Measurements from ENCODE around the gene GPR78.
"Not testable (repeated sequence)": the region's sequence is repeated elsewhere in the genome, so short reads cannot be mapped to it uniquely, and the experiment has no call there.

GPR78 gene

DNA sequence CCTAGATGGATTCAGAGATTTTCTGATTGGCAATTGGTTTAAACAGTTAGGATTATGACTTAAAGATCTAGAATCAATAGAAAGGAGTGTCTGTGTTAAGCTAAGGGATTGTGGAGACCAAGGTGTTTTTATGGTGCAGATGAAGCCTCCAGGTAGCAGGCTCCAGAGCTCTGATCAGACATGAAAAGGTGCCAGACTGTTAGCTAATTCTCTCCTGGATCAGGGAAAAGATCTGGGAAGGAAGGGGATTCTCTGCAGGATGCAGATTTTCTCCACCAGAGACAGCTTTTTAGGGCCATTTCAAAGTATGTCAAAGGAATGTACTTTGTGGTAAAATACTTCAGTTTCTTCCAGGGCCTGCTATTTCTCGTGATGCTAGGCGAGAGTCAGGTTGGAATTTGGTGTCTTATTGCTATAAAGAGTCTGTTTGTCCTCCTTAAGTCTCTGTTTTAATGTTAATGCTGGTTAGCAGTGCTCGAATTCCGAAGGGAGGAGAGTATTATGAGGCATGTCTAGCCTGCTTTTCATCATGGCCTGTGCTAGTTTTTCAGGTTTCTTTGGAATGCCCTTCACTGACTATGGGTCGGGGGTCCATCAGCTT is 12.0 kb upstream of the GPR78 start:
- TF ChIP-seq, protein P1, sequence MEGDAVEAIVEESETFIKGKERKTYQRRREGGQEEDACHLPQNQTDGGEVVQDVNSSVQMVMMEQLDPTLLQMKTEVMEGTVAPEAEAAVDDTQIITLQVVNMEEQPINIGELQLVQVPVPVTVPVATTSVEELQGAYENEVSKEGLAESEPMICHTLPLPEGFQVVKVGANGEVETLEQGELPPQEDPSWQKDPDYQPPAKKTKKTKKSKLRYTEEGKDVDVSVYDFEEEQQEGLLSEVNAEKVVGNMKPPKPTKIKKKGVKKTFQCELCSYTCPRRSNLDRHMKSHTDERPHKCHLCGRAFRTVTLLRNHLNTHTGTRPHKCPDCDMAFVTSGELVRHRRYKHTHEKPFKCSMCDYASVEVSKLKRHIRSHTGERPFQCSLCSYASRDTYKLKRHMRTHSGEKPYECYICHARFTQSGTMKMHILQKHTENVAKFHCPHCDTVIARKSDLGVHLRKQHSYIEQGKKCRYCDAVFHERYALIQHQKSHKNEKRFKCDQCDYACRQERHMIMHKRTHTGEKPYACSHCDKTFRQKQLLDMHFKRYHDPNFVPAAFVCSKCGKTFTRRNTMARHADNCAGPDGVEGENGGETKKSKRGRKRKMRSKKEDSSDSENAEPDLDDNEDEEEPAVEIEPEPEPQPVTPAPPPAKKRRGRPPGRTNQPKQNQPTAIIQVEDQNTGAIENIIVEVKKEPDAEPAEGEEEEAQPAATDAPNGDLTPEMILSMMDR (IDR thresholded peaks at IDR 0.05; ENCODE audit: insufficient read depth, missing control alignments), result no peak
- DNase-seq (ENCODE audit: insufficient read length, low spot score), result no peak
- FAIRE-seq, result no peak

GRCh38 chr4:8570201-8570600 is 10.0 kb upstream of the GPR78 start:
- DNase-seq (ENCODE audit: insufficient read length, low spot score), result no peak
- FAIRE-seq, result no peak
- TF ChIP-seq, protein P1 (IDR thresholded peaks at IDR 0.05; ENCODE audit: insufficient read depth, missing control alignments), result no peak

DNA sequence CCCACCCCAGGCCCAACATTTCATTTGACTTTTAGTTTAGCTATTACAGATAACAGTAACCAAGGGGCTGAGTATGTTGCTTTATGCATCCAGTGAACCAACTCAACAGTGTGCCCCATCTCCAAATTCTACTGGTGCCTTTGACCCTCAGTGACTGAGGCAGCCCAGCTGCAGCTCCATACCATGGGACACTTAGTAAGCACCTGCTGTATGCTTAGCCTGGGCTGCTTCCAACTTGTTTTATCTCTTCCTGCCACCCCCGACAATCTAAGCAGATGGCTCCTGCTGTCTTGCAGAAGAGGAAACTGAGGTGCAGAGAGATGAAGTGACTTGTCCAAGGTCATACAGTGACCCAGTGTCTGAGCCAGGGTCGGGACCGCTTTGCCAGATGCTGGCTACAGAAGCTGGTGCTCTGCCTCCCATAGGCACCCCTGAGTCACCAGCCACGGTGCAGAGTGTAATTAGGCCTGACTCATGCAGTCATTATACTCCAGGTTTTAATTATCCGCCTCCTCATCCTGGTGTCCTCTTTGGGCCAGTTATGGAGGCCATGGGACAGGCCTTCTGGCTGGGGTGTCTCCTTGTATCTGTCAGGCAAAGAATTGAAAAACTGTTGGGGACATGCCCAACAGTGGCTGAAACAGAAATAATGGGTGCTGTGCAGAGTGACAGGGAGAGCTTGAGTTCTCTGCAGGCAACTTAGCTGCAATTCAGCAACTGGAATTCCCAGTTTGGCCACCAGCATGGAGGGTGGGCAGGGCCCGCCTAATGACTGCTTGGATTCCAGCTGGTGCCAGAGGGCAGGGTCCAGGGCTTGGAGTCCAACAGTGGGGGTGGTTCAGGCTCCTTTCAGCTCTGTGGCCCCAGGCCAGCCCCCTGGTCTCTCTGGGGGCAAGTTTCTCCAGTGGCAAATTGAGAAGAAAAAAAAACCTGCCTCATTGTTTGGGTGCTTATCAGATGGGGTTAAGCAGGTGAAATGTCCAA is 8.2 kb upstream of the GPR78 start:
- TF ChIP-seq, protein P1 (IDR thresholded peaks at IDR 0.05; ENCODE audit: insufficient read depth, missing control alignments), result no peak
- no peak for DNase-seq (ENCODE audit: insufficient read length, low spot score)
- FAIRE-seq, result no peak

GRCh38 chr4:8573266-8573665 is 6.9 kb upstream of the GPR78 start:
- no peak for DNase-seq (ENCODE audit: insufficient read length, low spot score)
- FAIRE-seq, result no peak

GRCh38 chr4:8574796-8575370 is 5.3 kb upstream of the GPR78 start:
- FAIRE-seq, result no peak
- no peak for DNase-seq (ENCODE audit: insufficient read length, low spot score)
- TF ChIP-seq, protein P1 (IDR thresholded peaks at IDR 0.05; ENCODE audit: insufficient read depth, missing control alignments), result no peak

More at GRCh38 chr4:8573266-8573665, 6.9 kb upstream of the GPR78 start:
- TF ChIP-seq, protein P1 (IDR thresholded peaks at IDR 0.05; ENCODE audit: insufficient read depth, missing control alignments), result no peak

DNA sequence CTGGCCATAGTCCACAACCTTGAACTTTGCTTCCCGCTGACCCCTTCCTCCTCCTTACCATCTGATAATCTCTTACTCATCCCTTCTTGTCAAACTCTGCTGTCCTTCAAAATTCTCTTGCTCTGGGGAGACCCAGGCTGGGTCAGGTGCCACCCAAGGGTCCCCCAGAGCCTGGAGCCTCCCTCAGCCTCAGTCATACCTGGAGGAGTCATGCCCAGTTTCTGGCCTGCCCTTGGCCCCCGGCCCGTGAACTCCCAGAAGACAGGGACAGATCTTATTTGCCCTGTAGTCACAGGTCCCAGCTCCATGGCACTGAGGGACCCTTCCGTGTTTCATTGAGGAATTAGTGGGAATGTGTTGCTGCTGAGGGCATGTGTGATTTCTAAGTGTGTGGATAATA is 4.7 kb upstream of the GPR78 start:
- FAIRE-seq (no peak), DNase-seq (ENCODE audit: insufficient read length, low spot score) (no peak)
- TF ChIP-seq, protein P1 (IDR thresholded peaks at IDR 0.05; ENCODE audit: insufficient read depth, missing control alignments), result no peak

DNA sequence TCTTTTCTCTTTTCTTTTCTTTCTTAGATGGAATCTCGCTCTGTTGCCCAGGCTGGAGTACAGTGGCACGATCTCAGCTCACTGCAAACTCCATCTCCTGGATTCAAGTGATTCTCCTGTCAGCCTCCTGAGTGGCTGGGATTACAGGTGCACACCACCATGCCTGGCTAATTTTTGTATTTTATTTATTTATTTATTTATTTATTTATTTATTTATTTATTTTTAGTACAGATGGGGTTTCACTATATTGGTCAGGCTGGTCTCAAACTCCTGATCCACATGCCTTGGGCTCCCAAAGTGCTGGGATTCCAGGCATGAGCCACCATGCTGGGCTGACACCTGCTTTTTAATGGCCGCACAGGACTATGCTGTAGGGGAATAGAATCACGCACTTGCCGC is 3.6 kb upstream of the GPR78 start:
- DNase-seq (ENCODE audit: insufficient read length, low spot score); FAIRE-seq: not testable (repeated sequence)
